ENCODE measurements around the gene ABCA7.
A peak's percentile ranks its signal among the peaks of the same experiment; 100 is the strongest.

The ABCA7 gene

DNA sequence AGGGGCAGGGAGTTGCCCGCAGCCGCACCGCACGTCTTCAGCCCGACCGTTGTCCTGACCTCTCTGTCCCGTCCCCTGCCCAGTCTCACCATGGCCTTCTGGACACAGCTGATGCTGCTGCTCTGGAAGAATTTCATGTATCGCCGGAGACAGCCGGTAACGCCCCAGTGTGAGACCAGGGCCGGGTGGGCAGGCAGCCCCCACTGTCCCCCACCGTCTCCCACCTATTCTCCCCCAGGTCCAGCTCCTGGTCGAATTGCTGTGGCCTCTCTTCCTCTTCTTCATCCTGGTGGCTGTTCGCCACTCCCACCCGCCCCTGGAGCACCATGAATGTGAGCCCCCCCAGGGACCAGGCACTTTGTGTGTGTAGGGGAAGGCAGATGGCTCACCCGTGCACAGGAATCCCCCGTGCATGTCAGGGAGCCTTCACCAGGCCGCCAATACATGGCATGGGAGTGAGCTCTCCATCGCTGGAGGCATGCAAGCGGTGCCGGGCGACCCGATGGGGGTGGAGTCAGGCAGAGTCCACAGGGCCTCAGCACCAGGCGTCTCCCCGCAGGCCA is 1.4 kb downstream of the ABCA7 start:
- no peak for DNase-seq

DNA sequence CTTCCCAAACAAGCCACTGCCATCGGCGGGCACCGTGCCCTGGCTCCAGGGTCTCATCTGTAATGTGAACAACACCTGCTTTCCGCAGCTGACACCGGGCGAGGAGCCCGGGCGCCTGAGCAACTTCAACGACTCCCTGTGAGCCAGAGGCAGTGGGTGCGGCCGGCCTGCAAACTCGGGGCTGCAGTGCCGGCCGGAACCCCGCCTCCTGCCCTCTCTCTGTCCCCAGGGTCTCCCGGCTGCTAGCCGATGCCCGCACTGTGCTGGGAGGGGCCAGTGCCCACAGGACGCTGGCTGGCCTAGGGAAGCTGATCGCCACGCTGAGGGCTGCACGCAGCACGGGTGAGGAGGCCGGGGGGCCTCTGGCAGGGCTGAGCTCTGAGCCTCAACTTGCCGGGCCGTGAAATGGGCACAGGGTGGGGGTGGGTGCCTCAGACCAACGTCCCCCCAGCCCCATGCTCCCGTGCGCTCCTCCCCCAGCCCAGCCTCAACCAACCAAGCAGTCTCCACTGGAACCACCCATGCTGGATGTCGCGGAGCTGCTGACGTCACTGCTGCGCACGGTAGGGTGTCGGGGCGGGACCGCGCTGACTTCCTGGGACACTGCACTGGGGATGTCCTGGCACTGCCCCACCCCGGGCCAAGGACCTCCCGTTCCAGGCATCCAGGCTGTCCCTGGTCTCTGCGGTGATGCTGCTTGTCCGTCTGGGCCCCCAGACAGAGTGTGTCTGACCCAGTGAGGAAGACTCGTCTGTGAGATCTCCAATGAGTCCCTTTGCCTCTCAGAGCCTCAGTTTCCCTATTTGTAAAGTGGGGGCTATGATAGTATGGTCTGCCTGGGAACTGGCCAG is 2.2 kb downstream of the ABCA7 start:
- peak; percentile 48 to 49 for DNase-seq

DNA sequence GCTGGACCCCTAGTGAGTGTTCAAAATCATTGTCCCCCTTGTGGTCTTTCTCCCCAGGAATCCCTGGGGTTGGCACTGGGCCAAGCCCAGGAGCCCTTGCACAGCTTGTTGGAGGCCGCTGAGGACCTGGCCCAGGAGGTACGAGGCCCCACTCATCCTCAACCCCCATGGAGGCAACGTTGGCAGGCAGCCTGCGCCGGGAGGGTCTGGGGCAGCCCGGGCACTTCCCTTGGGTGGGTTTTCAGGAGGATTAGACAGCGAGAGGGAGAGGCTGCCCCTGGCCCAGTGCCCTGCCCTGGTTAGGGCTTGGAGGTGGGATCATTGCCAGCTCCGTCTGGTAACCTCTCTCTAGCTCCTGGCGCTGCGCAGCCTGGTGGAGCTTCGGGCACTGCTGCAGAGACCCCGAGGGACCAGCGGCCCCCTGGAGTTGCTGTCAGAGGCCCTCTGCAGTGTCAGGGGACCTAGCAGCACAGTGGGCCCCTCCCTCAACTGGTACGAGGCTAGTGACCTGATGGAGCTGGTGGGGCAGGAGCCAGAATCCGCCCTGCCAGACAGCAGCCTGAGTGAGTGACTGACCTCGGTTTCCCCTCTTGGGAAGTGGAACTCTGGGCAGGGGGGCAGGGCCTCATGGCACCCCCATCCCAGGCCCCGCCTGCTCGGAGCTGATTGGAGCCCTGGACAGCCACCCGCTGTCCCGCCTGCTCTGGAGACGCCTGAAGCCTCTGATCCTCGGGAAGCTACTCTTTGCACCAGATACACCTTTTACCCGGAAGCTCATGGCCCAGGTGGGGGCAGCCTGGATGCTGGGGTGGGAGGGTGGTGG is 3.0 kb downstream of the ABCA7 start:
- no peak for DNase-seq

DNA sequence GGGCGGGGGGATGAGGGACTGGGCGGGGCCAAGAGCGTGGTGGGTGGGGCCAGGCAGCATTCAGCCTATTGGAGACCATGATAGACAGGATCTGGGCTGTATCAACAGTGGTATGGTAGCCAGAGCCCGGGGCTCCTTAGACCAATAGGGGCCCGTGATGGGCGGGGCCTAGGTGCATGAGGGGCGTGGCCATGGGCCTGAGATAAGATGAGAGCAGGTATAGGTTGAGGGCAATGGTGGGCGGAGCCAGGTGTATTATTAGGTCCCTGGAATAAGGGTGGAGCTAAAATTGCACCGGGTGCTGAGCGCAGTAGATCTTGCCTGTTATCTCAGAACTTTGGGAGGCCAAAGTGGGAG is 5.3 kb downstream of the ABCA7 start:
- peak; percentile 74 to 76 for DNase-seq

DNA sequence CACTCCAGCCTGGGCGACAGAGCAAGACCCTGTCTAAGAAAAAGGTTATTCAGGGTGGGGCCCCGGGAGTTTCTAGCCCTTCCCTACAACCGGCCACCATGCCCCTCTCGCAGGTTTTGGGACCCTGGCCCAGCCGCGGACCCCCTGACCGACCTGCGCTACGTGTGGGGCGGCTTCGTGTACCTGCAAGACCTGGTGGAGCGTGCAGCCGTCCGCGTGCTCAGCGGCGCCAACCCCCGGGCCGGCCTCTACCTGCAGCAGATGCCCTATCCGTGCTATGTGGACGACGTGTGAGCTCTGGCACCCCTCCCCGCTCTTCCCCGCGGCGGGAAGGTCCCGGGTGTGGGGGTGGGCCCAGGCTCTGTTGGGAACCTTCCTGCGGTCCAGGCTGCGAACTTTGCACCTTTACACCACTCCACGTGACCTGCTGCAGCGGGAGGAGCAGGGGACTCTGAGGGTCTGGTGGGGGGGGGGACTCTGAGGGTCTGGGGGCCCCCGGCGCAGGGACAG is 6.3 kb downstream of the ABCA7 start:
- no peak for DNase-seq

DNA sequence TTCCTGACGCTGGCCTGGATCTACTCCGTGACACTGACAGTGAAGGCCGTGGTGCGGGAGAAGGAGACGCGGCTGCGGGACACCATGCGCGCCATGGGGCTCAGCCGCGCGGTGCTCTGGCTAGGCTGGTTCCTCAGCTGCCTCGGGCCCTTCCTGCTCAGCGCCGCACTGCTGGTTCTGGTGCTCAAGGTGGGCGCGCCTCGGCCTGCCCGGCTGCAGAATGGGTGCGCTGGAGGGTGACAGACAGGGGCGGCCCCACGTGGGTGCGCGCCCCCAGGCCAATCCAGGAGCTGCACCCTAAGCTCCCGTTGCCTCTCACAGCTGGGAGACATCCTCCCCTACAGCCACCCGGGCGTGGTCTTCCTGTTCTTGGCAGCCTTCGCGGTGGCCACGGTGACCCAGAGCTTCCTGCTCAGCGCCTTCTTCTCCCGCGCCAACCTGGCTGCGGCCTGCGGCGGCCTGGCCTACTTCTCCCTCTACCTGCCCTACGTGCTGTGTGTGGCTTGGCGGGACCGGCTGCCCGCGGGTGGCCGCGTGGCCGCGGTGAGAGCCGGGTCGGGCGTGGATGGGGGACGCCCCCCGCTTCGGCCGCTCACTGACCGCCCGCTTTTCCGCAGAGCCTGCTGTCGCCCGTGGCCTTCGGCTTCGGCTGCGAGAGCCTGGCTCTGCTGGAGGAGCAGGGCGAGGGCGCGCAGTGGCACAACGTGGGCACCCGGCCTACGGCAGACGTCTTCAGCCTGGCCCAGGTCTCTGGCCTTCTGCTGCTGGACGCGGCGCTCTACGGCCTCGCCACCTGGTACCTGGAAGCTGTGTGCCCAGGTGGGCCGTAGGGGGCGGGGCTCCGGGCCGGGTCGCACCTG is 7.2 kb downstream of the ABCA7 start:
- DNase-seq, result peak; percentile 22 to 58

DNA sequence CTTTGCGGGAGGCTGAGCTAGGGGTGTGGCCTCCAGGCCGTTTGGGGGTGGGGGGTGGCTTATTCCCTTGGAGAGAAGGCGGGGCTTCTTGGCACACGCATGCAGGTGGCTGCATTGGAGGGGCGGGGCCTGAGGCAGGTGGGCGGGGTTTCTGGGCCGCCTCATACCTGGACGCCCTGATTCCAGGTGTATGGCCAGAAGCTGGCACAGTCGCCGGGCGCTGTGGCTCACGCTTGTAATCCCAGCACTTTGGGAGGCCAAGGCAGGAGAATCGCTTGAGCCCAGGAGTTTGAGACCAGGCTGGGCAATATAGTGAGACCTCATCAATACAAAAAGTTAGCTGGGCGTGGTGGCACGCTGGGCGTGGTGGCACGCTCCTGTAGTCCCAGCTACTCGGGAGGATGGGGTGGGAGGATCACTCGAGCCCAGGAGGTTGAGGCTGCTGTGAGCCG is 7.8 kb downstream of the ABCA7 start:
- DNase-seq, result no peak

DNA sequence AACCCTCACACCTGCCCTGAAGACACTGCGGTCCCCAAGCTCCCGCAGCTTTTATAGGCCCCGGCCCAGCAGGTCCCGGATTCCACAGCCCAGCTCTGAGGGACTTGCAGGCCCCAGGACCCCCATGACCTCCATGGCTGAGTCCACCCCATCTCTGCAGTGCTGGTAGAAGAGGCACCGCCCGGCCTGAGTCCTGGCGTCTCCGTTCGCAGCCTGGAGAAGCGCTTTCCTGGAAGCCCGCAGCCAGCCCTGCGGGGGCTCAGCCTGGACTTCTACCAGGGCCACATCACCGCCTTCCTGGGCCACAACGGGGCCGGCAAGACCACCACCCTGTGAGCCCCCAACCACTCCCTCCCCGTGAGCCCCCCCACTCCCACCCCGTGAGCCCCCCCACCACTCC is 9.2 kb downstream of the ABCA7 start:
- no peak for DNase-seq

DNA sequence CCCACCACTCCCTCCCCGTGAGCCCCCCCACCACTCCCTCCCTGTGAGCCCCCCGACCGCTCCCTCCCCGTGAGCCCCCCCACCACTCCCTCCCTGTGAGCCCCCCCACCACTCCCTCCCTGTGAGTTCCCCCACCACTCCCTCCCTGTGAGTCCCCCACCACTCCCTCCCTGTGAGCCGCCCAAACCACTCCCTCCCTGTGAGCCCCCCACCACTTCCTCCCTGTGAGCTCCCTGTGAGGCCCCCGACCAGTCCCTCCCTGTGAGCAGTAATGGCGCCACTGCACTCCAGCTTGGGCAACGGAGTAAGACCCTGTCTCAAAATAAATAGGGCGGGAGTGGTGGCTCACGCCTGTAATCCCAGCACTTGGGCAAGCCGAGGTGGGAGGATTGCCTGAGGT is 9.9 kb downstream of the ABCA7 start:
- DNase-seq, result no peak

DNA sequence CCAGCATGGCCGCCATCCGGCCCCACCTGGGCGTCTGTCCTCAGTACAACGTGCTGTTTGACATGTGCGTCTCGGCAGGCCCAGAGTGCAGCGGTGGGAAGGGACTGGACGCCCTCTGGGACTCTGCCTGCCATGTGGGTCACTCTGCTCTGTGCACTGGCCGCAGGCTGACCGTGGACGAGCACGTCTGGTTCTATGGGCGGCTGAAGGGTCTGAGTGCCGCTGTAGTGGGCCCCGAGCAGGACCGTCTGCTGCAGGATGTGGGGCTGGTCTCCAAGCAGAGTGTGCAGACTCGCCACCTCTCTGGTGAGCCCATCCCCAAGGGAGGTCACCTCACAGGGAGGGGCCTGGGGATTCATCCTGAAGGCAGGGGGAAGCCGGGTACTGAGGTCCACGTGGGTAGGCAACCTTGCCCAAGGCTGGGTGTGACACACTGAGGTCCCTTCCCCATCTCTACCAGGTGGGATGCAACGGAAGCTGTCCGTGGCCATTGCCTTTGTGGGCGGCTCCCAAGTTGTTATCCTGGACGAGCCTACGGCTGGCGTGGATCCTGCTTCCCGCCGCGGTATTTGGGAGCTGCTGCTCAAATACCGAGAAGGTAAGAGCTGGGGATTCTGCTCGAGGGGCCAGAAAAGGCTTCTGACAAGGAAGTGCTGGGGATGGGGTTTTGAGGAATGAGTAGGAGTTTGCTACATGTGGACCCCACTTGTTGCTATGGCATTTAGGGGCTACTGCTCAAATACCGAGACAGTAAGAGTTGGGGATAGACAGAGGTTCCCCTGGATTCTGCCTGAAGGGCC is 11.3 kb downstream of the ABCA7 start:
- no peak for DNase-seq

DNA sequence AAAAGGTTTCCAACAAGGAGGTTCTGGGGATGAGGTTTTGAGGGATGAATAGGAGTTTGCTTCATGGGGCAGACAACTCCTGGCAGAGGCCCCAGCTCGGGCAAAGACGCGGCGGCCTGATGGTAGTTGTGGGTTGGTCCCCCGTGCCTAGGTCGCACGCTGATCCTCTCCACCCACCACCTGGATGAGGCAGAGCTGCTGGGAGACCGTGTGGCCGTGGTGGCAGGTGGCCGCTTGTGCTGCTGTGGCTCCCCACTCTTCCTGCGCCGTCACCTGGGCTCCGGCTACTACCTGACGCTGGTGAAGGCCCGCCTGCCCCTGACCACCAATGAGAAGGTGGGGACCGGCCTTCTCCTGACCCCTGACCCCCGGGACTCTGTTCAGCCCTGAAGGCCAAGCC is 11.9 kb downstream of the ABCA7 start:
- DNase-seq, result no peak

DNA sequence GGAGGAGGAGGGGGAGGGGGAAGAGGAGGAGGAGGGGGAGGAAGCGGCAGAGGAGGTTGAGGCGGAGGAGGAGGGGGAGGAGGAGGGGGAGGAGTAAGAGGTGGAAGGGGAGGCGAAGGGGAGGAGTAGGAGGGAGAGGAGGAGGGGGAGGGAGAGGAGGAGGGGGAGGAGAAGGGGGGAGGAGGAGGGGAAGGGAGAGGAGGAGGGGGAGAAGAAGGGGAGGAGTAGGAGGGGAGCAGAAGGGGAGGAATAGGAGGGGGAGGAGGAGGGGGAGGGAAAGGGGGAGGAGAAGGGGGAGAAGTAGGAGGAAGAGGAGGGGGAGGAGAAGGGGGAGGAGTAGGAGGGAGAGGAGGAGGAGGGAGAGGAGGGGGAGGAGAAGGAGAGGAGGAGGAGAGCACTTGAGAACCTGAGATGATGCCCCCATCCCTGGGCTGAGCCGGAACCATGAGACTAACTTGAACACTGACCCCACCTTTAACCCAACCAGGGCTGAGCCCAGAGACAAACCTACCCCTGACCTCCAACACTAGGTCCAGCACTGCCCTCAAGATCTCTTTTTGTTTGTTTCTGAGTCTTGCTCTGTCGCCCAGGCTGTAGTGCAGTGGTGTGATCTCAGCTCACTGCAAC is 12.6 kb downstream of the ABCA7 start:
- DNase-seq, result no peak

DNA sequence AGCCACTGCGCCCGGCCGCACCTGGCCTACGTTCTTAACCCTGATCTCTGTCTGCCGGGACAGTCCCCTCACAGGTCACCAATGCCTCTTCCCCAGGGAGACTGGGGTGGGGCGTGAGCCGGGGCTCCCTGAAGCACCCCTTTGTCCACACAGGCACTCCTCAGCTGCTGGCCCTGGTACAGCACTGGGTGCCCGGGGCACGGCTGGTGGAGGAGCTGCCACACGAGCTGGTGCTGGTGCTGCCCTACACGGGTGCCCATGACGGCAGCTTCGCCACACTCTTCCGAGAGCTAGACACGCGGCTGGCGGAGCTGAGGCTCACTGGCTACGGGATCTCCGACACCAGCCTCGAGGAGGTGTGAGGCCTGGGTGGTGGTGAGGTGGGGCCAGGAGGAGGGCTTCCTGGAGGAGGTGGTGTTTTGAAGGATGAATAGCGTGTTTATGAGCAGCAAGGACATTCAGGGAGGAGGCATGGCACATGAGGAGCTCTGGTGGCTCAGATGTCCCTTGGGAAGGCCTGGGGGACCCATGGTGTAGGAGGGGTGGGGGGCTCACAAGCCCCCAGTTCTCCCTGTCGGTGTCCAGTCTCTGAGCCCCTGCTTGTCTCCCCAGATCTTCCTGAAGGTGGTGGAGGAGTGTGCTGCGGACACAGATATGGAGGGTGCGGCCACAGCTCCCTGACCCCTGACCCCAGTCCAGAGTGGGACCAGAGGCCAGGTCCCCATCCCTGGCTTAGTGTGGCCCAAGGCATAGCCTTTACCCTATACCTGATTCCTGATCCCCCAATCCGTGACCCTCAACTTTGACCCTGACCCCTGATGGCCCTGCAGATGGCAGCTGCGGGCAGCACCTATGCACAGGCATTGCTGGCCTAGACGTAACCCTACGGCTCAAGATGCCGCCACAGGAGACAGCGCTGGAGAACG is 13.5 kb downstream of the ABCA7 start:
- no peak for DNase-seq

DNA sequence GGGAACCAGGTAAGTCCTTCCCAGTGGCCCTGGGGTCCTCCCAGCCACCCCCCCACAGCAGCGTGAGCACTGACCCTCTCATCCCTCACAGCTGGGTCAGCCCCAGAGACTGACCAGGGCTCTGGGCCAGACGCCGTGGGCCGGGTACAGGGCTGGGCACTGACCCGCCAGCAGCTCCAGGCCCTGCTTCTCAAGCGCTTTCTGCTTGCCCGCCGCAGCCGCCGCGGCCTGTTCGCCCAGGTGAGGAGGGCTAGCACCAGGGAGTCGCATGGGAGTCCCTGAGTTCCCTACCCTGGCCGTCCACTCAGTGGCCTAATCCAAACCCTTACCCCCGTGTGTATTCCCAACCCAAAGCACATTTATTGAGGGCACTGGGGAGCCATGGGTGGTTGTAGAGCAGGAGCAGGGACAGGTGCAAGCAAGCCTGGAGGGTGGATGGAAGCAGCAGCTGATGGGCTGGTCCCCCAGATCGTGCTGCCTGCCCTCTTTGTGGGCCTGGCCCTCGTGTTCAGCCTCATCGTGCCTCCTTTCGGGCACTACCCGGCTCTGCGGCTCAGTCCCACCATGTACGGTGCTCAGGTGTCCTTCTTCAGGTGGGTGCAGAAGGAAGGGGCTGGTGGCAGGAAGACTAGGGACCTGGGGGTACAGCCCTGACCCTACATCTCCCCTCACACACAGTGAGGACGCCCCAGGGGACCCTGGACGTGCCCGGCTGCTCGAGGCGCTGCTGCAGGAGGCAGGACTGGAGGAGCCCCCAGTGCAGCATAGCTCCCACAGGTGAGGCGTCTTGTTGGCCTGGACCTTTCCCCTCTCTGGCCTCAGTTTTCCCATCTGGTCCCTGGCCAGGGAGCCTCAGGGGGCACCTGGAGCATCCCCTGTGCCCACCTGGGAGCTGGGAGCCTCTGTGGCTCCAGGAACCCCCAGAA is 14.5 kb downstream of the ABCA7 start:
- DNase-seq, result no peak

DNA sequence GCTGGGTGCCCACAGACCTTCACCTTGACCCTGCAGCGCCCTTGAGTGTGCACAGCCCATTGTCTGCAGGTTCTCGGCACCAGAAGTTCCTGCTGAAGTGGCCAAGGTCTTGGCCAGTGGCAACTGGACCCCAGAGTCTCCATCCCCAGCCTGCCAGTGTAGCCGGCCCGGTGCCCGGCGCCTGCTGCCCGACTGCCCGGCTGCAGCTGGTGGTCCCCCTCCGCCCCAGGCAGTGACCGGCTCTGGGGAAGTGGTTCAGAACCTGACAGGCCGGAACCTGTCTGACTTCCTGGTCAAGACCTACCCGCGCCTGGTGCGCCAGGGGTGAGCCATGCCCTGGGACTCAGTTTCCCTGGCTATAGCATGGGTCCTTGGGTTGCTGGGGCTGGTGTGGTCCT is 15.1 kb downstream of the ABCA7 start:
- no peak for DNase-seq

DNA sequence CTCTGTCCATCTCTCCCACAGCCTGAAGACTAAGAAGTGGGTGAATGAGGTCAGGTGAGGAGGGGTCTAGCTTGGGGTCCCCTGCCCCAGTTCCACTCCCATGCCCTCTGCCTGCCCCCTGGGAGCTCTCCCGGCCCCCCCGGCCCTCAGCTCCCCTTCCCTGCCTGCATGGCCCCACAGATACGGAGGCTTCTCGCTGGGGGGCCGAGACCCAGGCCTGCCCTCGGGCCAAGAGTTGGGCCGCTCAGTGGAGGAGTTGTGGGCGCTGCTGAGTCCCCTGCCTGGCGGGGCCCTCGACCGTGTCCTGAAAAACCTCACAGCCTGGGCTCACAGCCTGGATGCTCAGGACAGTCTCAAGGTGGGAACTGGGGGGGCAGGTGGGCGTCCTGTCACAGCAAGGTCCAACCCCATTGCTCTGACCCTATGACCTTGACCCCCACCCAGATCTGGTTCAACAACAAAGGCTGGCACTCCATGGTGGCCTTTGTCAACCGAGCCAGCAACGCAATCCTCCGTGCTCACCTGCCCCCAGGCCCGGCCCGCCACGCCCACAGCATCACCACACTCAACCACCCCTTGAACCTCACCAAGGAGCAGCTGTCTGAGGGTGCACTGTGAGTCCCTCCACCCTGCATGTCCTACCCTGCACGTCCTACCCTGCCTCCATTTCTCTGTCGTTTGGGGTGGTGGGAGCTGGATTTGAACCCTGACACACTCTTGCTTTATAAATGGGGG is 16.1 kb downstream of the ABCA7 start:
- DNase-seq, result no peak

DNA sequence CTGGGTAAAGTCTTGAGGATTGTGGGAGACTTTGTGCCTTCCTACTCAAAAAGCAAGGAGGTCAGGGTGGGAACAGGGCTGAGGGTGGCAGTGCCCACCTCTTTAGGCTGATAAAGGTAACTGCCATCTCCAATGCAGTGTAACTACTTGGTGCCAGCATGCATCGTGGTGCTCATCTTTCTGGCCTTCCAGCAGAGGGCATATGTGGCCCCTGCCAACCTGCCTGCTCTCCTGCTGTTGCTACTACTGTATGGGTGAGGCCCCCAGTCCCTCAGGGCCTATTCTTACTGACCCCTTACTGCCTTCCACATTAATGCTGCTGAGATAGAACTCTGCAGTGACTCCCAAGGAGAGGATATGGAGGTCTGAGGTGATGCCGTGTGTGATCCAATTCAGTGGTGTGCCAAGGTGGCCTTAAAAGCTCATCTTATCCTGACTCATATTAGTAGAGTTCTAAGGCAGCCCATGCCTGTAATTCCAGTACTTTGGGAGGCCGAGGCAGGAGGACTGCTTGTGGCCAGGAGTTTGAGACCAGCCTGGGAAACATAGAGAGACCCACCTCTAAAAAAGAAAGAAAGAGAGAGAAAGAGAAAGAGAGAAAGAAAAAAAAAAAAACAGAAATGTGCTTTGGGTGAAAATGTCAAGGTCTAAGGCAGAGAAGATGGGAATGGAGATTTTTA is 17.4 kb downstream of the ABCA7 start:
- DNase-seq, result peak; percentile 21 to 32

DNA sequence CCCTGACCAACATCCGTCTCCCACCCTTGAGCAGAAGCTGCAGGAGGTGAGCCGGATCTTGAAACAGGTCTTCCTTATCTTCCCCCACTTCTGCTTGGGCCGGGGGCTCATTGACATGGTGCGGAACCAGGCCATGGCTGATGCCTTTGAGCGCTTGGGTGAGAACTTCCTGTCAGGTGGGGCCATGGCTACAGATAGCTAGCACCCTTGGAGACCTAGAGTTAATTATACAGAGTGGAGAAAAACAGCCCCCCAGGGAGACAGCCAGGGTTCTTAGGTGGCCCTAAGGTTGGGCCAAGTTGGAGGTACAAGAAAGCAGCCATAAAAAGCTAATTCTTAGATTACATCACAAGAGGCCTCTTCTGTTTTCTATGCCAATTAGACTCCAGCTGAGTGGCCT is 18.2 kb downstream of the ABCA7 start:
- DNase-seq, result no peak
